GM23338 (cell line): ENCODE data around the gene EXOSC5.

Experiments
- CREB1 ChIP-seq: fragments of 250-450 bp; sonication (Bioruptor Pico); IDR thresholded peaks from 2 replicates; pipeline ENCODE4 v1.5.0; 2020; ENCODE audit warnings: low read depth, mild to moderate bottlenecking, moderate library complexity
- CTCF ChIP-seq, 2 experiments: fragments of 200-600 bp in 1 of 2; sonication (generic) in 1 of 2; conservative IDR thresholded peaks; 2 replicates each; pipeline versions ENCODE4 v1.5.1 to v1.6.1; 2016 to 2017; ENCODE audit warnings: antibody characterized with exemption in 2 of 2, low read depth in 2 of 2, mild to moderate bottlenecking in 2 of 2, moderate library complexity in 1 of 2
- EZH2 ChIP-seq: fragments of 200-600 bp; sonication (generic); IDR thresholded peaks from one replicate; pipeline ENCODE4 v1.8.0; 2017; ENCODE audit warnings: antibody characterized with exemption, mild to moderate bottlenecking, low read depth; ENCODE audit not compliant: unreplicated experiment
- EZH2phosphoT487 ChIP-seq: fragments of 200-600 bp; sonication (generic); IDR thresholded peaks from one replicate; pipeline ENCODE4 v1.8.1; 2018; ENCODE audit warnings: antibody characterized with exemption; ENCODE audit not compliant: unreplicated experiment
- JUNB ChIP-seq: IDR thresholded peaks from one replicate; pipeline ENCODE4 v1.6.1; 2016; ENCODE audit warnings: antibody characterized with exemption; ENCODE audit not compliant: unreplicated experiment
- NANOG ChIP-seq: IDR thresholded peaks from 2 replicates; pipeline ENCODE4 v1.6.1; 2016; ENCODE audit warnings: antibody characterized with exemption, borderline replicate concordance
- POLR2AphosphoS5 ChIP-seq: IDR thresholded peaks from 2 replicates; pipeline ENCODE4 v1.6.1; 2016; ENCODE audit warnings: antibody characterized with exemption, low read depth
- REST ChIP-seq: IDR thresholded peaks from one replicate; pipeline ENCODE4 v1.6.1; 2018; ENCODE audit warnings: antibody characterized with exemption; ENCODE audit not compliant: unreplicated experiment
- STAT1 ChIP-seq: IDR thresholded peaks from one replicate; pipeline ENCODE4 v1.6.1; 2016; ENCODE audit warnings: antibody characterized with exemption; ENCODE audit not compliant: unreplicated experiment

GRCh38 chr19:41408256-41408655 is 11.1 kb upstream of the EXOSC5 start:
- TF ChIP-seq CTCF (conservative IDR thresholded peaks at IDR 0.05; ENCODE audit: low read depth in 2 of 2) = peak; percentile 20 to 56; a peak in 2 of 4 replicates
- no peak for TF ChIP-seq EZH2
- TF ChIP-seq EZH2phosphoT487 = no peak
- TF ChIP-seq JUNB = no peak
- TF ChIP-seq REST = no peak
- no peak for TF ChIP-seq NANOG
- no peak for TF ChIP-seq POLR2AphosphoS5
- no peak for TF ChIP-seq CREB1 (CRISPR knock-in tag)
- TF ChIP-seq STAT1 = no peak
